GM19025 (cell line): ENCODE data around the gene RASA3.
A peak's percentile ranks its signal among the peaks of the same experiment; 100 is the strongest.
"Not testable (repeated sequence)": the region's sequence is repeated elsewhere in the genome, so short reads cannot be mapped to it uniquely, and the experiment has no call there.

ENCODE experiments used
- ATAC-seq: cut with Tn5 transposase; IDR thresholded peaks from one replicate; pipeline ENCODE4 v1.9.1; 2021; ENCODE audit warnings: mild to moderate bottlenecking, low read depth, moderate library complexity; ENCODE audit not compliant: unreplicated experiment

The RASA3 gene

DNA sequence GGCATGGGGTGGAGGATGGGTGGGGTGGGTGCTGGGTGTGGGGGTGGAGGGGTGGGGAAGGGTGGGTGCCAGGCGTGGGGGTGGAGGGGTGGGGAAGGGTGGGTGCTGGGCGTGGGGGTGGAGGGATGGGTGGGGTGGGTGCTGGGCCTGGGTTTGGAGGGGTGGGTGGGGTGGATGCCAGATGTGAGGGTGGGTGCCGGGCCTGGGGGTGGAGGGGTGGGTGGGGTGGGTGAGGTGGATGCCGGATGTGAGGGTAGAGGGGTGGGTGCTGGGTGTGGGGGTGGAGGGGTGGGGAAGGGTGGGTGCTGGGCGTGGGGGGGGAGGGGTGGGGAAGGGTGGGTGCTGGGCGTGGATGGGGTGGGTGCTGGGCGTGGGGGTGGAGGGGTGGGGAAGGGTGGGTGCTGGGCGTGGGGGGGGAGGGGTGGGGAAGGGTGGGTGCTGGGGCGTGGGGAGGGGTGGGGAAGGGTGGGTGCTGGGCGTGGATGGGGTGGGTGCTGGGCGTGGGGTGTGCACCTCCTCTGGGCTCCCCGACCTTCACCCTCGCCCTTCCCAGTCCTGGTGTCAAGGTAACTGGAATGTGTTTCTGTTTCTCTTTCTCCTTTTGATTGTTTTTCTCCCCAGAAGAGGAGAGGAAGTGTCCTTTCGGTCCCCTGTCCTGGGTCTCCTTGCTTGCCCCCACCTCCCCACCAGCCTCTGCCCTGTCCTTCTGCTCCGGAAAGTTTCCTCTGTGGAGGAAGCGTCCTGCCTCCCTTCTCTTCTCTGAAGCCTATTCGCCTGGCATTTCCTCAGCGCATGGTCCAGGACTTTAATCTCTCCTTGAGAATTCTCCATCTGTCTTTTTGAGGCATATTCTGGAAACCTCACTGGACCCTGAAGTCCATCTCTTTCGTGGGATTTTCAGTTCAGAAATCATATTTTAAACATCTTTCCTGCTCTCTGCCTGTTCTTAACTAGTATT lies 23.8 kb upstream of the RASA3 start:
- no peak for ATAC-seq

DNA sequence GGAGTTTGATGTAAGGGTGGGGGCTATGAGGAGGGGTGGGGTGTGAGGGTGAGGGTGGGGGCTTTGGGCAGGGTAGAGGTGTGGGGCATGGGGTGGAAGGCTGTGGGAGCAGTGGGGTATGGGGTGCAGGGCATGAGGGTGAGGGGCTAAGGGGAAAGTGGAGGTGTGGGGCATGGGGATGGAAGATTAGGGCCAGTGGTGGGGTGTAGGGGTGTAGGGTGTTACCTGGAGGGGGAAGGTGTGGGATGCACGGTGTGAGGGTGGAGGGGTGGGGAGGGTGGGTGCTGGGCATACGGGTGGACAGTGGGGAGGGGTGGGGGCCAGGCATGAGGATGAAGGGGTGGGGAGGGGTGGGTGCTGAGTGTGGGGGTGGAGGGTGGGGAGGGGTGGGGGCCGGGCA lies 22.9 kb upstream of the RASA3 start:
- ATAC-seq = no peak

DNA sequence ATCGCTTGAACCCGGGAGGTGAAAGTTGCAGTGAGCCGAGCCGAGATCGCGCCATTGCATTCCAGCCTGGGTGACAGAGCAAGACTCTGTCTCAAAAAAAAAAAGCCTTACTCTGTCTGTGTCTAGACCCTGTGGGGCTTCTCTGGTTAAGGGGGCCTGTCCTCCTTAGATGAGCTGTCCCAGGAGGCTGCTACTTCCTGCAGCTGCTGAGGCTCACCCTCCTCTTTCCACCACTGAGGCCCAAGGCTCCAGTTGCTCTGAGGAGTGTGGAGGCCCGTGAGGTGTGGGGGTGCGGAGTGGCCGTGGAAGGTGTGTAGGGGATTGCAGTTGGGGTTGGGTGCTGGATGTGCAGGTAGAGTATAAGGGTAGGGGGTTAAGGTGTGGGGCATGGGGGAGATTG lies 22.1 kb upstream of the RASA3 start:
- no peak for ATAC-seq

DNA sequence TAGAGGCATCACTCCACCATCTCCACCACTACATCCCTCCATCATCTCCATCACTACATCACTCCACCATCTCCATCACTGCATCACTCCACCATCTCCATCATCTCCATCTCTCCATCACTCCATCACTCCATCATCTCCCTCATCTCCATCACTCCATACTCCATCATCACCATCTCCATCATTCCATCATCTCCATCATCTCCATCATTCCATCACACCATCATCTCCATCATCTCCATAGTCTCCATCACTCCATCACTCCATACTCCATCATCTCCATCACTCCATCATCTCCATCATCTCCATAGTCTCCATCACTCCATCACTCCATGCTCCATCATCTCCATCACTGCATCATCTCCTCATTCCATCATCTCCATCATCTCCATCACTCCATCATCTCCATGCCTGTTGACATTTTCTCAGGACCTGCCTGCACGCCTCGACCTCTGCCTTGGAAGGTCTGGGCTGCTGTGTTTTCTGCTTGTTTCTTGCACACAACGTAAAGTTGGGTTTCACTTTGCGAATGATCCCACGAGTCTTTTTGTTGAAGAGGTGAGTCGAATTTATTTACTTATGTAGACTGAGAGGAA lies 21.2 kb upstream of the RASA3 start:
- no peak for ATAC-seq

DNA sequence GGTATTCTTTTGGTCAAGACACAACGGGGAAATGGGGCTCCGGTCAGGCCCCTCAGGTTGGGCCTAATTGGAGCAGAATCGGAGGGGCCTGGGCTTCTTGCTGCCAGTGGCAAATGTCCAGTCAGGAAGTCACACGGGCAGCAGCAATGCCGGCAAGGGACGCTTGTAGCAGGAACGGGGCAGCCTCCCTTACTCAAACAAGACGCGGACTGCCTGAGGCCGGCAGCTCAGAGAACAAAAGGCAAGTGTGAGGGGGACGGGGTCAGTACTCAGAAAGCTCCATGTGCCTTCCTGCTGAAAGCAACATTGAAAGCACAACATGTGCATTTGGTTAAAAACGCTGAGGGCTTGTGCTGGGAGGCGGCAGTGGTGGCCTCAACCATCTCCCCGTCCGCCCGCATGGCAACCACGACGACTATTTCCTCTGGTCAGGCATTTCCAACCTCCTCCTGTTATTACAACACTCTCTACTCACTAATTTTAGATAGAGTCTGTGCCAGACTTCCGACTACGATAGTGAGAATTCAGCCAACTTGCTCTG lies 20.5 kb upstream of the RASA3 start:
- no peak for ATAC-seq

DNA sequence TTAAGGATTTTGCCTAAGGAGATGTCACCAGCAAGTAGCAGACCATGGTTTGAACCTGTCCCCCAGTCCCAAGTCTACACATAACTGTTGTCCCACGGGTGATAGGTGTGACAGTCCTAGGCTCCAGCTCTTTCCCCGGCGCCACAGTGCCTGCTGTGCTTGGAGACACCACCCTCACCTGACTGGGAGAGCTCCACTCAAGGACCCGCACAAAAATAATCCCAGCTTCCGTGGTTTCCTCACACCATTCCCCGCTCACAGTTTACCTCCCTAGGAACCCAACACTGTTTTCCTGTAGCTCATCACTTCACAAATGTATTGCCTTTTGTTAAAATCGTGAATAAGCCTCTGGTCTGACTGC lies 19.8 kb upstream of the RASA3 start:
- no peak for ATAC-seq

DNA sequence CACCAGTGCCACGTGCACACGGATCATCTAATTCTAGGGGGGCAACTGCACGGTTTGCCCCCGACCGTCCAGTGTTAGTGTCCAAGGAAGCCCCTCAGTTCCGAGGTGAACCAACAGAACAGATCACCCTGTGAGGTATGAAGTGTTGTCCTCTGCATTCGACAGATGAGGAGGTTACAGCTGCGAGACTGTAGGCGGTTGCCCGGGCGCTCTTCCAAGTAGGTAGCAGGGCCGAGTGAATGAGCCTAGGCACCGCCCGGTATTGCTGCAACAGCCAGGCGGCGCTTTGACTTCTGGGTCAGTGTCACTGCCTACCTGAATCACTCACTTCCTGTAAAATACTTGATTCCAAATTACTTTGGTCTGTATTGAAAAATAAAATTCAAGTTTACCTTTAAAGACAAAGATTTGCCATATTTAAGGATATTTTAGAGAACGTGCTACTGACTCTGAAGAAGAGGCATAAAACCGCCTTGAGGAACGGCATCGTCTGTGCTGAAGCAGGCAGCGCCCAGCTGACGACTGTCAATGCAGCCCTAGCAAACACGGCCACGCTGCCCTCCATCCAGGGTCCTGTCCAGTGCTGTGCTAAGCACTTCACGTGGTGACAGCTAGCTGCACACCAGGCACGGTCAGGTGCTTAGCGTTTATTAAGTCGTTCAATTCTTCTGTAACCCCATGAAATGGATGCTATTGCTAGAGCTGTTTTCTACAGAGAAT lies 19.3 kb upstream of the RASA3 start:
- ATAC-seq = no peak

DNA sequence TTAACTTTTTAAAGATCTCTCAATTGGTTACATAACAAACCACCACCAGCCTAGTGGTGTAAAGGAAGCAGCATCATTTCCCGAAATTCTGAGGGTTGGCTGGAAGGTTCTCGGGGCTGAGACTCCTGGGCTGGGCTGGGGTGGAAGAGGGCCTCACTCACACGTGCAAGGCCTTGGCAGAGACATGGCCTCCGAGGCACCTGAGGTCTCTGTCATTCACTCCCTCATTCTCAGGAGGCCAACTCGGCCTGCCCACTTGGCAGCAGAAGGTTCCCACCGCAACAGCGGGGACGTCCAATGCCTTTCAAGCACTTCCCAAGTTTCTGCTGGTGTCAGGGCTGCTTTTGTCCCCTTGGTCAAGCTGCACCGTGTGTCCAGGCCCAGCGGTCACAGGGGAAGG lies 18.6 kb upstream of the RASA3 start:
- ATAC-seq = no peak

DNA sequence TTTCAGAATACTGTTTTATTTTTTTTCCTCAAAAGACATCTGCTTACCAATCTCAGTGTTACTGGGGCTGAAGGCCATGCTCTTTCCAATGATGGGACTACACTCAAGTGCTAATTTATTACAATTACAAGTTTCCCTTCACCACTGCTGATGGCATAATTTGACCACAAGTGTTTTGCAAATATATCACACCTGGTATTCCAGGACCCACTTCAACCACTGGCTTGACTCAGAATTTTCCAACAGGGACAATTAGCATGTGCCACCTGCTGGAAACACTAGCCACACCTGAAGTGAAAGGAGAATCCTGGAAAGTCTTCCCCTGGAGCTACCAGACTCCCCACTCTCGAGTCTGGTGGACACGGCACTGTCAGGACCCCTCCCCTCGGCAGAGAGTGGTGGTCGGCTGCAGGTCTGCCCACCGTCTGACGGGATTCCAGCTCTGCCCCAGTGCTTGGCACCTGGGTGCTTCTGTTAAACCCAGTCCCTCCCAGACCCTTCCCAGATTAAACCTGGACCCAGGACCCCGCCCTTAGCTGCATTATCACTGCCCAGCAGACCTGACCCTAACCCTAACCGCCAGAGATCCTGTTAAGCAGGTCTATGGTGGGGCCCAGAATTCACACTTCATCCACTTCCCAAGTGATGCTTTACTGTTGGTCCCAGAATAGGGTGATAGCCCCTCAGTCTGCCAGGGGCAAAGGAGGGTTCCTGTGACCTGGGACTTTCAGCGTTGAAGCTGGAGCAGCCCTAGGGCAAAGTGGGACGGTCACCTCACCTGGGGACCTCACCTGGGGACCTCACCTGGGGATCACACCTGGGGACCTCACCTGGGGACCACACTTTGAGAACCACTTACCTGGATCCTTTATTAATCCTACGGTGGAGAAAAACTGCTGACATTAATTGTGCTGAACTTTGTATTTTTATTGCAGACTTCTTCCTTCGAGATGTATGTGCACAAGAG lies 17.6 kb upstream of the RASA3 start:
- ATAC-seq = no peak

DNA sequence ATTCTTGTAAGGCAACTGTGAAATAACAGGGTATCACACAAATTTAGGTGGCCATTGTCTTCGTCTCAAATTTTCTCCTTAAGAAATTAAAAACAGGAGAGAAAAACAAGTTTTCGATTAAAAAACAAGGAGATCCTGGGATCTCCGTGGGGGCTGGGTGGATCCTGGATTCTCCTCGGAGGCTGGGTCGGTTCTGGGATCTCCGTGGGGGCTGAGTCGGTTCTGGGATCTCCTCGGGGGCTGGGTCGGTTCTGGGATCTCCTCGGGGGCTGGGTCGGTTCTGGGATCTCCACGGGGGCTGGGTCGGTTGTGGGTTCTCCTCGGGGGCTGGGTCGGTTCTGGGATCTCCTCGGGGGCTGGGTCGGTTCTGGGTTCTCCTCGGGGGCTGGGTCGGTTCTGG lies 16.5 kb upstream of the RASA3 start:
- not testable (repeated sequence) for ATAC-seq

DNA sequence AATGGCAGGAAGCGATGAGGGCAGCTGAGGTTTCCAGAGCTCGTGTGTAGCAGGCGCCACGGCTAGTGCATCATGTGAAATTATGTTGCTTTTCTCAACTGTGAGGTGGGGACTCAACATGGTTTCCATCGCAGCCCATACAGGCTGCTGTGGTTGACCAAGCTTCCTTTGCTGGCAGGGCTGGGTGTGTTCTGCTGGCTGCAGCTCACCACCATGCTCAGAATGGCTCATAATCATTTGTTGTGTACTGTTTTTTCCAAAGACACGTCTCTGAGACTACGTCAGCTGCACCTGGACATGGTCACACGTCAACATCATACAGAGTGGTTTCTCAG lies 16.1 kb upstream of the RASA3 start:
- ATAC-seq = peak; percentile 87

DNA sequence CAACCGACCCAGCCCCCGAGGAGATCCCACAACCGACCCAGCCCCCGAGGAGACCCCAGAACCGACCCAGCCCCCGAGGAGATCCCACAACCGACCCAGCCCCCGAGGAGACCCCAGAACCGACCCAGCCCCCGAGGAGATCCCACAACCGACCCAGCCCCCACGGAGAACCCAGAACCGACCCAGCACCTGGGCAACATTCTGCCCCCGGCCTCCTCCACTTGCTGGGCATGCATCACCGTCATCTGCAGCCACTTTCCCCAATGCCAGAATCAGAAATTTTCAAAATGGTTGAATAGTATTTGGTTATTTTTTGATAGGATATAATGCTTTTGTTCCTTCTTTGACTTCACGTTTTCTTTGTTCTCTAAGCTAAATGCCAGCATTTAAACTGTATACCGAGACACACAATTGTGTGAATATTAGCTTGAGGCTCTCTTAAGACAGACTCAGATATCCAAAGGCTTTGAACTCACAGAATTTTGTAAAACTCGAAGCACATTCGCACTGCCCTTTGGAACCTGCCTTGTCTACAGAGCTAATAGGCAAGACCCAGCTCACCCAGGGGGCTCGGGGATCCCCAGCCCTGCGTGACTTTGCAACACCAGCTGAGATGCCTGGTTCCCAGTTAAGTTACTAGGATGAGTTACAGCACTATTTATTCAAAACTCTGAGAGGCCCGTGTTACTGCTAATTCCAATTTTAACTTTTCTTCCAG lies 15.5 kb upstream of the RASA3 start:
- peak; percentile 37 for ATAC-seq

DNA sequence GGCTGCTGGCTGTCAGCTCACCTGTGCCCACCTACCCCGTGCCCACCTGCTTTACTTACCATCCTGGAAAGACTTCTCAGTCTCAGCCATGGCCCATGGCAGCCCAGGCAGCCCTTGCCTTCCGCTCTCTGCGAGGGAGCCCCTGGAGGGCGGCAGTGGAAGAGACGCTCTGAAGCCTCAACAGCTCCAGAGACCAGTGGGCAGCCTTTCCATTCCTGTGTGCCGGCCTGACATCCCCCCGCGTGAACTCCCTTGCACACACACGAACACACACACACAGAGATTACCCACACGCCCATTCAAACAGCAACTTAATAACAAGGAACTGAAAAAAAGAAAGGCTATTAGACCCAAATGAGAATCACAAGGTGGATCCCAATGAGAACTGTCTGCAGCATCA lies 14.2 kb upstream of the RASA3 start:
- ATAC-seq = no peak

DNA sequence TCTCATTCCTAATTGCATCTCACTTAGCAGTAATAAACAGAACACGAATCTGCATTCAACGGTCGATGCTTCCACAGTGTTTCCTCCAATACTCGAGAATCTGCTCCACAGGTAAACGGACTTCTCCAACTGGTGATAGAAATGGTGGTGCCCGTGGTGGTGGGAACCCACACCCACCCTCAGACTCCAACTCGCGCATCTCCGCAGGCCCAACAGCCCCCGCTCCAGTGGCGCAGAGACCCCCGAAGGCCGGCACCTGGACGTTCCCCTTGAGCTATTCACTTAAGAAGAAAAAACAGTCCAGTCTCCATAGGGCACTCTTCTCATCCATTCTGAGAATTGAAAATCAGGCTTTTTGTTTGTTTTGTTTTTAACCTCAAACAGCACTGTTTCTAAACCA lies 13.8 kb upstream of the RASA3 start:
- ATAC-seq = no peak

DNA sequence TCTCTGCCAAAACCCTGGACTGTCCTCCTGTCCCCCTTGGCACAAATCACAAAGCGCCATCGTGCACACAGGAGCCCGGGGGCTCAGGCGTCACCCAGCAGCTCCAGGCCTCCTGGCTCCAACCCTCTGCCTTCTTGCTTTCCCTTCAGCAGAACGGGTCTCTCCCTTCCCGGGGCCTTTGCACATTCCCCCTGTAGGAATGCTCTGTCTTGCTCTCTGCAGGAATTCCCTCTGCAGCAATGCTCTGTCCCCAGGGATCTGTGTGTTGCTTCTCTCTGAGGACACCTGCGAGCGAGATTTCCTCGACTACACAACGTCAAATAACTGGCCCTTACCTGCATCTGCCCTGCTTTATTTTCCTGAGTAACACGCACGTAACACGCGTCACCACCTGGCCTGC lies 13.3 kb upstream of the RASA3 start:
- no peak for ATAC-seq

DNA sequence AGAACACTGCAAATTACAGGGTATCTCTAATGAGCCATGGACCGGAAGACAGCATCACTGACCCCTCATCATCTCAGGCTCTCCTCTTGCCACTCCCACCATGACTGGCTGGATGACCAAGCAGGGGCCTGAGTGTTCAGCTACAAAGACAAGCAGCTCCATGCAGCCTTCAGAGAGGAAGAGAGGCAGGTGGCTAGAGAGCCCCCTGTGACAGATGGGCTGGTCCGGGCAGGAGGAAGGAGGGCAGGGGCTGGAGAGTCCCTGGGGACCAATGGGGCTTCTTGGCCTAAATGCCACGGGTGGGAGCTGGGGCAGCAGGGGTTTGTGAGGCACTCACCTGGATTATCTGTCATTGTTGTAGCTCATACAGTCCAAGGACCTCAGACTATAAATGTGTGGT lies 12.8 kb upstream of the RASA3 start:
- no peak for ATAC-seq

DNA sequence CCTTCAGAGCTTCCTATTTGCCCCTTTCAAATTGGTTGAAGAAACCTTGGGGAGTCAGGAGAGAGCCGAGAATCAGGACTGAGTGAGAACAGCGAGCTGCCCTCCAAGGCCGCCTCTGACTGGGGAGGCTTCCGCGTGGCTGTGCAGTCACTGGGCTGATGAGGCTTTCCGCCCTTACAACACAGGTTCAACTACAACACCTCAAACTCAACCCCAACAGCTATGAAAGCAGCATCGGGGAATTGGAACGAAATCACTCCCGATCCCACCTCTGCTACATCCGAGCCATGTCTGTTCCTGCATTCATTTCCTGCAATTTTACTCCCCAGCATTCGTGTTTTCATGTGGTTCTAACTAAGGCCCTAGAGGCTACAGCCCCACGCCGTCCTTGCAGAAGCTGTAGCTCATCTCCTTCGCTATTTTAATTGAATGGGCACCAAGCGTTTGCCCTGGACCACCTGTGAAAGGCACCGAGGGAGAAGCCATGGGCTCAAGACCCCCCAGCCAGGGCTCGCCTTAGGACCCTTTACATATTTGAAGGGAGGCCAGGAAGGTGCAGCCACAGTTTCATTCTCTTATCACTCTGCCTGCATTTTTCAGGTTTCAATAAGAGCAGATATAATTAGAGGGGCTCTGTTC lies 12.3 kb upstream of the RASA3 start:
- no peak for ATAC-seq

DNA sequence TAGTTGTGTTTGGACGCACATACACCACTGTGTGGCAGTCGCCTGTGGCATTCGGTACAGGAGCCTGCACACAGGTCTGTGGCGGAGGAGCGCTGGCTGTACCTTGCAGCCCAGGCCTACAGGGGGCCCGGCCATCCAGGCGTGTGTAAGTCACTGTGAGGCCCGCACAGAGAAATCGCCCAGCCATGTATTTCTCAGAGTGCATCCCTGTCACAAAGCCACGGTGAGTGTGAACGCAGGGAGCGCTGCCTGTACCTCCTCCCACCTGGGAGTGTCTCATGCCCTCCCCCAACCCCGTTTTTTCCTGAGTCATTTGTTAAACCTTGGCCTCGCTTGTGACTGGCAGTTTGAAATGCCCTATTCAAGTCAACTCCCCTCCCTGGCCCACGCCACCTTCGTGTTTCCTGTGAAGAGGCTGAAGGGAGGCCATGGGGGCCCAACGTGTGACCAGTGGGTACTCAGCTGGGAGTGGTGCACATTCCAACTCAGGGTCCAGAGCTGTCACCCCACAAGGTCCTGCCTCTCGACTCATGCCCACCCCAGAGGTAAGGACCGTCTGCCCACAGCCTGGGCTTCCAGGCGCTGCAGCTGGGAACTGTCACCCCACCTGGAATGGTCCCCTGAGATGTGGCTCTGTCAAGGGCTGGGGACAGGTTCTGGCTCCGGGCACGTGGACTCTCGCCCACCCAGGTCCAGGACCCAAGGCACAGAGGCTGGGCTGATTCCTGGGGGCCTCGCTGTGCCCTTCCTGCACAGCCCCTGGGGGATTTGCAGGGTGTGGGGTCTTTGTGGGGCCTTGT lies 11.6 kb upstream of the RASA3 start:
- no peak for ATAC-seq
